DND-41 (cell line): ENCODE measurements around the gene ATXN3.
"Not testable (repeated sequence)": the region's sequence is repeated elsewhere in the genome, so short reads cannot be mapped to it uniquely, and the experiment has no call there.

Experiments
- ATAC-seq: fragments of 200-7000 bp; cut with Tn5 transposase; 3 replicates; pipeline ENCODE4 v1.9.1; 2021; ENCODE audit warnings: low read depth; ENCODE audit not compliant: insufficient read depth
- DNase-seq: peaks from one replicate; pipeline ENCODE4 v3.0.0-alpha.2; 2020
- H2AFZ ChIP-seq: 2 replicates; pipeline ENCODE4 v1.6.0; 2012; ENCODE audit warnings: low read depth, low read length
- H3K27ac ChIP-seq: 2 replicates; pipeline ENCODE4 v1.5.1; 2012; ENCODE audit warnings: low read length, inconsistent platforms
- H3K27me3 ChIP-seq: fragments of 200-600 bp; sonication (generic); 2 replicates; pipeline ENCODE4 v1.6.0; 2012; ENCODE audit warnings: low read length, mild to moderate bottlenecking, inconsistent platforms; ENCODE audit not compliant: insufficient read depth, poor library complexity
- H3K36me3 ChIP-seq: 2 replicates; pipeline ENCODE4 v1.5.1; 2012; ENCODE audit warnings: low read length, inconsistent platforms; ENCODE audit not compliant: insufficient read depth
- H3K4me1 ChIP-seq: 2 replicates; pipeline ENCODE4 v1.5.1; 2012; ENCODE audit warnings: mild to moderate bottlenecking, low read length; ENCODE audit not compliant: insufficient read depth
- H3K4me2 ChIP-seq: 2 replicates; pipeline ENCODE4 v1.6.0; 2012; ENCODE audit warnings: mild to moderate bottlenecking, moderate library complexity, low read length, inconsistent platforms; ENCODE audit not compliant: insufficient read depth
- H3K4me3 ChIP-seq, 2 experiments: fragments of 200-600 bp in 1 of 2; shearing (Covaris generic) in 1 of 2; 2 replicates each; pipeline ENCODE4 v1.5.1; 2012 to 2016; ENCODE audit warnings: inconsistent platforms in 2 of 2, low read length in 2 of 2, mild to moderate bottlenecking in 2 of 2, low read depth in 1 of 2, moderate library complexity in 1 of 2
- H3K79me2 ChIP-seq: 2 replicates; pipeline ENCODE4 v1.6.0; 2012; ENCODE audit warnings: low read length, inconsistent platforms; ENCODE audit not compliant: insufficient read depth
- H3K9ac ChIP-seq: 2 replicates; pipeline ENCODE4 v1.6.0; 2012; ENCODE audit warnings: low read depth, mild to moderate bottlenecking, inconsistent platforms, low read length, moderate library complexity
- H3K9me3 ChIP-seq: 2 replicates; pipeline ENCODE4 v1.5.1; 2012; ENCODE audit warnings: low read length, moderate library complexity, mild to moderate bottlenecking, inconsistent platforms; ENCODE audit not compliant: insufficient read depth, severe bottlenecking
- H4K20me1 ChIP-seq: 2 replicates; pipeline ENCODE4 v1.6.0; 2012; ENCODE audit warnings: low read length; ENCODE audit not compliant: insufficient read depth
- EZH2 ChIP-seq: IDR thresholded peaks from 3 replicates; pipeline ENCODE4 v1.6.1; 2012; ENCODE audit warnings: borderline replicate concordance, low read depth, mild to moderate bottlenecking, moderate library complexity, low read length, inconsistent platforms; ENCODE audit not compliant: severe bottlenecking
- TF ChIP-seq, protein P1 (sequence below): IDR thresholded peaks from 2 replicates; pipeline ENCODE4 v1.5.1; 2012; ENCODE audit warnings: borderline replicate concordance, low read length, moderate library complexity, mild to moderate bottlenecking; ENCODE audit not compliant: poor library complexity, severe bottlenecking; ENCODE audit errors: extremely low read depth

Gene ATXN3

DNA sequence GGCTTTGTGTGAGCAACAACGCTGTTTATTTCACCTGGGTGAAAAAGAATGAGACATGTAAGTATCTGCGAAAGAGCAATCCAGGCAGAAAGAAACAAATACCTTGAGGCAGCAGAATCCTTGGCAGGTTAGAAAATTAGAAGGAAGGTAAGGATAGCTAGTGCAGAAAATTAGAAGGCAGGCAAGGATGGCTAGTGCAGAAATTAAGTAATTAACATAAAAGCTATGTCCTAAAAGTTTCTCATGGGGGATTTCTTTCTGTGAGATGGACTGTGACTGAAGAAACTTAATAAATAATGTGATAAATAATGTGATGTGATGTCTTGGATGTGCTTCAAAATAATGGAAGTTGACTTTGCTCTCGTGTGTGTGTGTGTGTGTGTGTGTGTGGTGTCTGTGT is 56.6 kb downstream of the ATXN3 start:
- no peak for DNase-seq
- Histone ChIP-seq H3K27ac (no peak overlapping the region), H3K9ac (no peak overlapping the region), H3K4me3 (no peak overlapping the region), H3K4me2 (no peak overlapping the region), H2AFZ (no peak overlapping the region), H3K36me3 (no peaks in the 10 kb centered on the region), H3K79me2 (no peaks in the 10 kb centered on the region), H3K9me3 (peaks cover 3% of the 10 kb centered on the region), H3K27me3 (no peaks in the 10 kb centered on the region), H3K4me1 (no peaks in the 10 kb centered on the region), H4K20me1 (no peaks in the 10 kb centered on the region)
- TF ChIP-seq, protein P1, sequence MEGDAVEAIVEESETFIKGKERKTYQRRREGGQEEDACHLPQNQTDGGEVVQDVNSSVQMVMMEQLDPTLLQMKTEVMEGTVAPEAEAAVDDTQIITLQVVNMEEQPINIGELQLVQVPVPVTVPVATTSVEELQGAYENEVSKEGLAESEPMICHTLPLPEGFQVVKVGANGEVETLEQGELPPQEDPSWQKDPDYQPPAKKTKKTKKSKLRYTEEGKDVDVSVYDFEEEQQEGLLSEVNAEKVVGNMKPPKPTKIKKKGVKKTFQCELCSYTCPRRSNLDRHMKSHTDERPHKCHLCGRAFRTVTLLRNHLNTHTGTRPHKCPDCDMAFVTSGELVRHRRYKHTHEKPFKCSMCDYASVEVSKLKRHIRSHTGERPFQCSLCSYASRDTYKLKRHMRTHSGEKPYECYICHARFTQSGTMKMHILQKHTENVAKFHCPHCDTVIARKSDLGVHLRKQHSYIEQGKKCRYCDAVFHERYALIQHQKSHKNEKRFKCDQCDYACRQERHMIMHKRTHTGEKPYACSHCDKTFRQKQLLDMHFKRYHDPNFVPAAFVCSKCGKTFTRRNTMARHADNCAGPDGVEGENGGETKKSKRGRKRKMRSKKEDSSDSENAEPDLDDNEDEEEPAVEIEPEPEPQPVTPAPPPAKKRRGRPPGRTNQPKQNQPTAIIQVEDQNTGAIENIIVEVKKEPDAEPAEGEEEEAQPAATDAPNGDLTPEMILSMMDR = no peak
- TF ChIP-seq EZH2 = no peak
- no peak for ATAC-seq

DNA sequence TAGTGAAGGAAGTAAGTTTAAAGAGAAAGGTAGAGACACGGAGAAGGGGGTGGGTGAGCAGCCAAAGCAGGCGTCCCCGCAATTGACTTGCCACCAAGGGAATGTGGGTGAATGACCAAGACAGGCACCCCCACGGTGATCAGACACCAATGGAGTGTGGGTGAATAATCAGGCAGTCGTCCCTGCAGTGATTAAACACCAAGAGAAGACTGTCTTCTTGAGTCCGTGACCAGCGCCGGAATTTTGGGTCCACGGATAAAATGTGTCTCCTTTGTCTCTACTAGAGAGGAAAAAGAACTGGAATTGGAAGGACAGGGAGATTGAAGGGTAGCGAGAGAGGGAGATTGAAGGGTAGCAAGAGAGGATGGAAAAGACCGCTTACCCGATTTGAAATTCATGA is 57.2 kb downstream of the ATXN3 start:
- not testable (repeated sequence) for H3K79me2 ChIP-seq, H3K9me3 ChIP-seq, H3K27me3 ChIP-seq, H3K4me3 ChIP-seq, ATAC-seq, H3K27ac ChIP-seq, H2AFZ ChIP-seq, H3K4me1 ChIP-seq, H3K9ac ChIP-seq, DNase-seq, H4K20me1 ChIP-seq, H3K36me3 ChIP-seq, H3K4me2 ChIP-seq

GRCh38 chr14:92045904-92046303 is 60.5 kb downstream of the ATXN3 start:
- H3K27me3 ChIP-seq, H3K4me2 ChIP-seq, H3K9me3 ChIP-seq, H3K27ac ChIP-seq, H3K9ac ChIP-seq, H4K20me1 ChIP-seq, H3K4me1 ChIP-seq, H3K36me3 ChIP-seq, H2AFZ ChIP-seq, H3K4me3 ChIP-seq, ATAC-seq, H3K79me2 ChIP-seq: not testable (repeated sequence)
- DNase-seq = peak; percentile 19

GRCh38 chr14:92041766-92042165 is 64.6 kb downstream of the ATXN3 start:
- not testable (repeated sequence) for H3K36me3 ChIP-seq, DNase-seq, H3K9me3 ChIP-seq, H3K4me3 ChIP-seq, H3K27ac ChIP-seq, ATAC-seq, H2AFZ ChIP-seq, H3K4me2 ChIP-seq, H3K27me3 ChIP-seq, H3K9ac ChIP-seq
- Histone ChIP-seq H3K79me2 (peaks cover 46% of the 10 kb centered on the region), H4K20me1 (peaks cover 12% of the 10 kb centered on the region; the same call in 1 of the 2 replicates), H3K4me1 (peaks cover 32% of the 10 kb centered on the region)

- ATAC-seq = no peak
- peak overlapping the region; percentile 82 for H3K4me2 ChIP-seq
- no peaks in the 10 kb centered on the region for H3K27me3 ChIP-seq
- peaks cover 15% of the 10 kb centered on the region; the same call in 1 of the 2 replicates for H4K20me1 ChIP-seq
- peaks cover 52% of the 10 kb centered on the region for H3K79me2 ChIP-seq
- H3K36me3 ChIP-seq = peaks cover 10% of the 10 kb centered on the region
- peaks cover 36% of the 10 kb centered on the region for H3K4me1 ChIP-seq
- TF ChIP-seq, protein P1 = no peak
- no peak for TF ChIP-seq EZH2
- peak overlapping the region; percentile 90 for H3K9ac ChIP-seq
- H2AFZ ChIP-seq = peak overlapping the region; percentile 98
- peak overlapping the region; percentile 57 to 93; a peak in 3 of 4 replicates for H3K4me3 ChIP-seq
- DNase-seq = no peak
- H3K9me3 ChIP-seq = peaks cover 3% of the 10 kb centered on the region
- peak overlapping the region; percentile 92 for H3K27ac ChIP-seq
These were observed 65.2 kb downstream of the ATXN3 start for GRCh38 chr14:92041203-92041602.
